Measurements from ENCODE around the gene NTM.

NTM gene

DNA sequence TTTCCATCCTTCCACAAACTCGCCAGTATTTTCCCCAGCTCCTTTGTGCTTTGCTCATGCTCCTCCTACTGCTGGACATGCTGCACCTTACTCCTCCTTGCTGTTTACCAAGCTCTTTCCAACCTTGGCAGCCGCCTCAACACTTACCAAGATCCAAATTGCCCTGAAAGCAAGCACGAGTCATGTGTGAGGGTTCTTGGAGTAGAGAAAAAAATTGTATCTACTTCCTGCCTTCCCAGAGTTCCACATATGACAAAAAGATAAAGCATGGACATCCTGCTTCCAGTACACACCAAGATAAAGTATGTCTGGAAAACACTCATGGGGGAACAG is 767.5 kb downstream of the NTM start:
- no peak for DNase-seq

GRCh38 chr11:132139181-132139580 is 768.8 kb downstream of the NTM start:
- DNase-seq, result no peak

GRCh38 chr11:132140056-132140455 is 769.6 kb downstream of the NTM start:
- DNase-seq, result no peak

GRCh38 chr11:132142121-132142520 is 771.7 kb downstream of the NTM start:
- DNase-seq, result no peak

DNA sequence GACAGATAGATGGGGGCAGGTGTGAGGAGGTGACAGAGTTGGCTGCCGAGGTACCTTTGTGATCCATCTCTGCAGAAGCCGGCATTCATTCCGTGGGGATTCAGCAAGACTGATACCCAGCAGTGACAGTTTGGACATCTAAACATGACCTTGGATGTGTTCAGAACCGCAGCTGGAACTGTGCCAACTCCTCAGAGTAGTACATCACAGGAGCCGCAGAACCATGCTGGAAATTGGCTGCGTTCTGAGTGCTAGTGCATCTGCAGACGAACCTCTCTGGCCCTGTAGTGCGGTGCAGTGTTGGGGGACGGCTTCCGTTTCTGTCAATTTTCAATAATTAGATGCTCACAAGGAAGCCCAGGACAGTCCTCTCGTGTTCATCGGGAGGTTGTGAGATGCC is 772.1 kb downstream of the NTM start:
- DNase-seq, result no peak

GRCh38 chr11:132147464-132147863 is 777.0 kb downstream of the NTM start:
- no peak for DNase-seq

GRCh38 chr11:132154781-132155180 is 784.4 kb downstream of the NTM start:
- no peak for DNase-seq

GRCh38 chr11:132158091-132158490 is 787.7 kb downstream of the NTM start:
- DNase-seq, result no peak

GRCh38 chr11:132158696-132159095 is 788.3 kb downstream of the NTM start:
- no peak for DNase-seq

GRCh38 chr11:132161403-132162078 is 791.1 kb downstream of the NTM start:
- no peak for DNase-seq

DNA sequence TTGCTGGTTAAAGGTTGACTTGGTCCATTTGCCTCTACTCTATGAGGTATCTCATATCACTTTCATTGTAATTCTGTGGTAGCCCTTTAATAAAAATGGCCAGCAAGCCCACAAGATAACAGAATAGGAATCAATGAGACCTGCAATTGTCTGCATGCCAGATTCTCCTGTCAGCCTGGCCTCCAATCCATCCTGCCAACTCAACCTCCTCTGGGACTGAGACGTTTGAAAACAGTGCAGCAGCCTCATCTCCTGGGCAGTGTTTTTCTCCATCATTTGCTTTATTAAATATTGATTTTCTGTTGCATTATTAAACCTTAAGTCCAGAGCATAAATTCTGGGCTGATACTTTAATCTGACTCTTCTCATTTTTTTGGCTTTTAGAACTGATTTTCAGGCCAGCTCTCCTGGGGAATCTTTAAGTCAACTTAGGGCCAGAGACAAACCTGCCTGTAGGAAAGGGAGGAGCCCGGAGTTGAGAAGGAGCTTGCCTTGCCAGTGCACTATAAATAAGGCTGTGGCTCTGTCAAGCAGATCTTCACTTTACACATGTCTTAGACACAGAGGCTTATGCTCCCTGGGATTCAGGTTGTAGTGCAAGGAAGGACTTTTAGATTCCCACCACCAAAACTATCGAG is 798.0 kb downstream of the NTM start:
- no peak for DNase-seq

GRCh38 chr11:132171031-132171430 is 800.6 kb downstream of the NTM start:
- no peak for DNase-seq

DNA sequence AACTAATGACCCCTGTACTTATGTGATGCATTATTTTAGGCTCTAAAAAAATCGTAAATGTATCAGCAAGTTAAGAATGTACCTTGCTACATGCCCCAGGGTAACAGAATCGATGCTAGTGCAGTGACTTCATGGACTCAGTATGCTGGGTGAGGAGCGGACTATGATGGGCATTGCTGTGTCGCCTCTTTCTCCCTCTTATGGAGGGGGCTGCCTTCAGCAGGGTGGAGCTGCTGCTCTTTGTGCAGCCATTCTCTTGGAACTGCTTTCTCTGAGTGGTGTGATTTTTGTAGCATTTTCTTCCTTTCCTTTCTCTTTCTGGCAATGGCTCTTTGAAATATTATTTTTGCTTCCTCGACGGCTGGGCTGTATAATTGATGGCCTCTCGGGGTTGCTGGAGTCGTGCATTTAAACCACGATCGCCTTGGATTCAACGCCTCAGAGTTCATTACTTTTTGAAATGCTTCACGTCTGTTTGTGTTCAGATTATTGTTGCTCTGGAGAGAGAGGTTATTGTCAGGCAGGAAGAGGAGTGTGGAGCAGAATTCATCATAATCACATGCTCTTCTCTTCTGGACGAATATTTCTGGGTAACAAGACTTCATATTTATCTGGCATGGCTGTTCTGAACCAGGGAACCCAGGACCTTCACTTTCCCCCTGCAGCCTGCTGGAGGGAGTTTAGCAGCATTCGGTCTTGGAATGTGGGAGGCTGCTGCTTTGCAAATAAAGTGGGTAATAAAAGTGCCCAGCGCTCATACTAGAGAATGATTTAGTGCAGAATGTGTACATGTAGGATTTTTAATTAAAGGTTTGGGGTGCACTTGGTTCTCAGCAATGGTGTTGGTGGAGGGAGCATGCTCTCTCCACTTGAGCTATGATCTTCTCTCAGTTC is 804.2 kb downstream of the NTM start:
- DNase-seq, result no peak

GRCh38 chr11:132177106-132177505 is 806.7 kb downstream of the NTM start:
- DNase-seq, result no peak

DNA sequence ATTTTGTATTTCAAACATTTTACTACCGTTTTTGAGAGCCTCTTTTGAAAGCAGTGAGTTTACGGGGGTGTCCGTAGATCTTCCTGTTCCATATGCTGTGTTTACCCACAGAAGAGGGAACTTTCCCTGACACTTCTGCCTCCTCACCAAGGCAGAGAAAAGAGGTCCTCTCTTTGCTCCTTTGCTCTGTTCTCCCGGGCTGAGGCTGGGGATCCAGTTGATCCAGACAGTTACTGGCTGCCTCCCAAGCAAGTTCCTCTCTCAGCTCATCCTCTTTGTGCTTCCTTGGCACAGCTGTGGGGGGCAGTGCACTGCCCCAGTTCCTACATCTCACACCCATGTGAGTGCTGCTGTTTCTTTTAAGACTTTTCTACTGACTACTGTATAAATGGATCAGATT is 813.7 kb downstream of the NTM start:
- DNase-seq, result no peak

- DNase-seq, result no peak
Observed at GRCh38 chr11:132185726-132186592, 815.5 kb downstream of the NTM start.

- DNase-seq, result no peak
Observed at GRCh38 chr11:132186699-132187098, 816.3 kb downstream of the NTM start.

DNA sequence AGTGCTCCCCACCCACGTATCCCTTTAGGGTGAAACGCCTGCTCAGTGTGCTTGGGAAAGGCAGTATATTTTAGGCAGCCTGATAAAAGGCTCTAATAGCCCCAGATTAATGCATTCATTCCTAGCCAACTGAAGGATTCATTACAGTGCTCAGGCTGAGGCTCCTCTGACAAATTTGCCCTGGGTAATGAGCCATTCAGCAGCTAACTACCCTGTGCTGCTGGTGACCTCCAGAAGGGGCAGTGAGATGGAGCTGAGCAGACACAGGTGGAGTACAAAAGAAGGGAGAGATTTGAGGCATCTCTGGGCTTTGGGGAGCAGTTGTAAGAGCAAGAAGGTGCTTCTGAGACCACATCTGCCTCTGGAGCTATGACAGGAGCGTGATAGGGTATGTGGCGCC is 817.0 kb downstream of the NTM start:
- no peak for DNase-seq

- no peak for DNase-seq
Observed at GRCh38 chr11:132187814-132188213, 817.4 kb downstream of the NTM start.

DNA sequence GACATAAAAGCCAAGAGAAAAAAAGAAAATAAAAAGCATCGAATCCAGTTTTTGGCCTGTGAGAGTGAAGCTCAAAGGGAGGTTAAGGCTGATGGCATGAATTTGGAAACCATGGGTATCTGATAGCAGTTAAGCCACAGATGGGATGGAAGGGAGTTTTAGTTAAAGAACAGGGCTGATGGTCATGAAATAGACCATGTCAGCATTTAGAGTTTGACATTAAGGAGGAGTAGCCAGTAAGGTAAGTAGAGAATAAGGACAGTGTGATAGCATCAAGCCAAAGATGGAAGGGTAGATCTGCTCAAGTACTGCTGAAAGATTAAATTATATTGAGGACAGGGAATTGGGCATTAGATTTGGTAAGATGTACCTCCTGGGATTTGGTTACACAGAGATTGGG is 826.5 kb downstream of the NTM start:
- no peak for DNase-seq

- no peak for DNase-seq
Observed at GRCh38 chr11:132200353-132200936, 830.0 kb downstream of the NTM start.

DNA sequence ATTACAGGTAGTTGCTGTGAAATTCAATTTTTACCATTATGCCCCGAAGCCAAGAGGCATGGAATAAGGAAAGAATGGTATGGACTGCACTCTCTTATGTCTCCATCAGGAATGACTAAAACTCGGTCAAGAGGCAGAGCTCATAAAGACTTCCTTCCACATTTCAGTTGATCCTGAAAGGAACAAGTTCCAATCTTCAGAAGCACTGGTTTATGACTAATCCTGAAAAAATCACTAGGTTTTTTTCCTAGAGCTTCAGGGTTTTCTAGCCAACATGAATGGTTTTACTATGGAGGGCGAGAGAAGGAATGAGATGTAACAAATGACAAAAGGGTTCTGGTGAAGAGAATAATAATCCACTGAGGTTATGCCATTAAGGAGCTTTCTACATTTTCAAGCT is 832.2 kb downstream of the NTM start:
- no peak for DNase-seq

- DNase-seq, result no peak
Observed at GRCh38 chr11:132205006-132205405, 834.6 kb downstream of the NTM start.
